WTC11 (cell line): ENCODE results near the gene ZNF366.

ENCODE experiments used
- ATF1 ChIP-seq: sonication (generic); formaldehyde crosslinking; IDR thresholded peaks from 2 replicates; pipeline ENCODE4 v1.8.1; 2023; ENCODE audit warnings: mild to moderate bottlenecking, moderate library complexity, missing genetic modification reagents
- CREB1 ChIP-seq: sonication (generic); formaldehyde crosslinking; IDR thresholded peaks from 2 replicates; pipeline ENCODE4 v1.8.0; 2023; ENCODE audit warnings: mild to moderate bottlenecking, missing genetic modification reagents
- CREM ChIP-seq: sonication (generic); formaldehyde crosslinking; IDR thresholded peaks from 2 replicates; pipeline ENCODE4 v1.8.1; 2022; ENCODE audit warnings: mild to moderate bottlenecking, missing genetic modification reagents, moderate library complexity
- IRF2 ChIP-seq: sonication (generic); formaldehyde crosslinking; IDR thresholded peaks from 2 replicates; pipeline ENCODE4 v1.8.0; 2022; ENCODE audit warnings: low read depth, missing genetic modification reagents, borderline replicate concordance
- NR1H2 ChIP-seq: sonication (generic); formaldehyde crosslinking; IDR thresholded peaks from 2 replicates; pipeline ENCODE4 v1.9.0; 2021; ENCODE audit warnings: mild to moderate bottlenecking, moderate library complexity, missing genetic modification reagents
- TF ChIP-seq, protein P1 (sequence below): fragments of 200-600 bp; IDR thresholded peaks from 2 replicates; pipeline ENCODE4 v1.8.0; 2022; ENCODE audit warnings: antibody characterized with exemption
- TF ChIP-seq, protein P2 (sequence below): sonication (generic); formaldehyde crosslinking; IDR thresholded peaks from 2 replicates; pipeline ENCODE4 v1.8.1; 2023; ENCODE audit warnings: mild to moderate bottlenecking, moderate library complexity, missing genetic modification reagents
- TF ChIP-seq, protein P3 (sequence below): sonication (generic); formaldehyde crosslinking; IDR thresholded peaks from 2 replicates; pipeline ENCODE4 v1.8.1; 2023; ENCODE audit warnings: mild to moderate bottlenecking, missing genetic modification reagents, moderate library complexity
- TF ChIP-seq, protein P4 (sequence below): sonication (generic); formaldehyde crosslinking; conservative IDR thresholded peaks from 2 replicates; pipeline ENCODE4 v1.8.1; 2022; ENCODE audit warnings: mild to moderate bottlenecking, missing genetic modification reagents
- TF ChIP-seq, protein P5 (sequence below): sonication (generic); formaldehyde crosslinking; IDR thresholded peaks from 2 replicates; pipeline ENCODE4 v1.8.0; 2022; ENCODE audit warnings: missing genetic modification reagents

DNA sequence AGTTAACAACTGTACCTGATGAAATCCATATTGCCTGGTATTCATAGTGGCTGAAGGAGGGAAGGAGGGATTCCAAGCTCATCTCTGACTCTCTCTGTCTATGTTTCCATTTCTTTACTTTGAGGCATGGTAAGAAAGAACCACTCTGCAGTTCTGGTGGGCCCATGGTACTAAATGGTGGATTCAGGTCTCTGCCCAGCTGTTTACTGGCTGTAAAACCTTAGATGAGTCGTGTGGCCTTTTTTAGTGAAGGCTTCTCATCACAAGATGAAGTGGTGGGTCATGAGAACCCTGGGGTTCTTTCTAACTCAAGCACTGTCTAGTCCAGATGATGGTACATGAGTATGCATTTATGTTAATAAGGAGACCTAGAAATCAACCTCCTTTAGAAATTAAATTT is 49.7 kb downstream of the ZNF366 start:
- TF ChIP-seq, protein P1, sequence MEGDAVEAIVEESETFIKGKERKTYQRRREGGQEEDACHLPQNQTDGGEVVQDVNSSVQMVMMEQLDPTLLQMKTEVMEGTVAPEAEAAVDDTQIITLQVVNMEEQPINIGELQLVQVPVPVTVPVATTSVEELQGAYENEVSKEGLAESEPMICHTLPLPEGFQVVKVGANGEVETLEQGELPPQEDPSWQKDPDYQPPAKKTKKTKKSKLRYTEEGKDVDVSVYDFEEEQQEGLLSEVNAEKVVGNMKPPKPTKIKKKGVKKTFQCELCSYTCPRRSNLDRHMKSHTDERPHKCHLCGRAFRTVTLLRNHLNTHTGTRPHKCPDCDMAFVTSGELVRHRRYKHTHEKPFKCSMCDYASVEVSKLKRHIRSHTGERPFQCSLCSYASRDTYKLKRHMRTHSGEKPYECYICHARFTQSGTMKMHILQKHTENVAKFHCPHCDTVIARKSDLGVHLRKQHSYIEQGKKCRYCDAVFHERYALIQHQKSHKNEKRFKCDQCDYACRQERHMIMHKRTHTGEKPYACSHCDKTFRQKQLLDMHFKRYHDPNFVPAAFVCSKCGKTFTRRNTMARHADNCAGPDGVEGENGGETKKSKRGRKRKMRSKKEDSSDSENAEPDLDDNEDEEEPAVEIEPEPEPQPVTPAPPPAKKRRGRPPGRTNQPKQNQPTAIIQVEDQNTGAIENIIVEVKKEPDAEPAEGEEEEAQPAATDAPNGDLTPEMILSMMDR, result no peak
- TF ChIP-seq CREM (CRISPR knock-in tag) (no peak), NR1H2 (CRISPR knock-in tag) (no peak), IRF2 (CRISPR knock-in tag) (no peak), CREB1 (CRISPR knock-in tag) (no peak), ATF1 (CRISPR knock-in tag) (no peak)
- TF ChIP-seq, protein P2, sequence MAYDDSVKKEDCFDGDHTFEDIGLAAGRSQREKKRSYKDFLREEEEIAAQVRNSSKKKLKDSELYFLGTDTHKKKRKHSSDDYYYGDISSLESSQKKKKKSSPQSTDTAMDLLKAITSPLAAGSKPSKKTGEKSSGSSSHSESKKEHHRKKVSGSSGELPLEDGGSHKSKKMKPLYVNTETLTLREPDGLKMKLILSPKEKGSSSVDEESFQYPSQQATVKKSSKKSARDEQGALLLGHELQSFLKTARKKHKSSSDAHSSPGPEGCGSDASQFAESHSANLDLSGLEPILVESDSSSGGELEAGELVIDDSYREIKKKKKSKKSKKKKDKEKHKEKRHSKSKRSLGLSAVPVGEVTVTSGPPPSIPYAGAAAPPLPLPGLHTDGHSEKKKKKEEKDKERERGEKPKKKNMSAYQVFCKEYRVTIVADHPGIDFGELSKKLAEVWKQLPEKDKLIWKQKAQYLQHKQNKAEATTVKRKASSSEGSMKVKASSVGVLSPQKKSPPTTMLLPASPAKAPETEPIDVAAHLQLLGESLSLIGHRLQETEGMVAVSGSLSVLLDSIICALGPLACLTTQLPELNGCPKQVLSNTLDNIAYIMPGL (CRISPR knock-in tag), result no peak
- TF ChIP-seq, protein P3, sequence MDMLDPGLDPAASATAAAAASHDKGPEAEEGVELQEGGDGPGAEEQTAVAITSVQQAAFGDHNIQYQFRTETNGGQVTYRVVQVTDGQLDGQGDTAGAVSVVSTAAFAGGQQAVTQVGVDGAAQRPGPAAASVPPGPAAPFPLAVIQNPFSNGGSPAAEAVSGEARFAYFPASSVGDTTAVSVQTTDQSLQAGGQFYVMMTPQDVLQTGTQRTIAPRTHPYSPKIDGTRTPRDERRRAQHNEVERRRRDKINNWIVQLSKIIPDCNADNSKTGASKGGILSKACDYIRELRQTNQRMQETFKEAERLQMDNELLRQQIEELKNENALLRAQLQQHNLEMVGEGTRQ (CRISPR knock-in tag), result no peak
- TF ChIP-seq, protein P4, sequence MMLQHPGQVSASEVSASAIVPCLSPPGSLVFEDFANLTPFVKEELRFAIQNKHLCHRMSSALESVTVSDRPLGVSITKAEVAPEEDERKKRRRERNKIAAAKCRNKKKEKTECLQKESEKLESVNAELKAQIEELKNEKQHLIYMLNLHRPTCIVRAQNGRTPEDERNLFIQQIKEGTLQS (CRISPR knock-in tag), result no peak
- TF ChIP-seq, protein P5, sequence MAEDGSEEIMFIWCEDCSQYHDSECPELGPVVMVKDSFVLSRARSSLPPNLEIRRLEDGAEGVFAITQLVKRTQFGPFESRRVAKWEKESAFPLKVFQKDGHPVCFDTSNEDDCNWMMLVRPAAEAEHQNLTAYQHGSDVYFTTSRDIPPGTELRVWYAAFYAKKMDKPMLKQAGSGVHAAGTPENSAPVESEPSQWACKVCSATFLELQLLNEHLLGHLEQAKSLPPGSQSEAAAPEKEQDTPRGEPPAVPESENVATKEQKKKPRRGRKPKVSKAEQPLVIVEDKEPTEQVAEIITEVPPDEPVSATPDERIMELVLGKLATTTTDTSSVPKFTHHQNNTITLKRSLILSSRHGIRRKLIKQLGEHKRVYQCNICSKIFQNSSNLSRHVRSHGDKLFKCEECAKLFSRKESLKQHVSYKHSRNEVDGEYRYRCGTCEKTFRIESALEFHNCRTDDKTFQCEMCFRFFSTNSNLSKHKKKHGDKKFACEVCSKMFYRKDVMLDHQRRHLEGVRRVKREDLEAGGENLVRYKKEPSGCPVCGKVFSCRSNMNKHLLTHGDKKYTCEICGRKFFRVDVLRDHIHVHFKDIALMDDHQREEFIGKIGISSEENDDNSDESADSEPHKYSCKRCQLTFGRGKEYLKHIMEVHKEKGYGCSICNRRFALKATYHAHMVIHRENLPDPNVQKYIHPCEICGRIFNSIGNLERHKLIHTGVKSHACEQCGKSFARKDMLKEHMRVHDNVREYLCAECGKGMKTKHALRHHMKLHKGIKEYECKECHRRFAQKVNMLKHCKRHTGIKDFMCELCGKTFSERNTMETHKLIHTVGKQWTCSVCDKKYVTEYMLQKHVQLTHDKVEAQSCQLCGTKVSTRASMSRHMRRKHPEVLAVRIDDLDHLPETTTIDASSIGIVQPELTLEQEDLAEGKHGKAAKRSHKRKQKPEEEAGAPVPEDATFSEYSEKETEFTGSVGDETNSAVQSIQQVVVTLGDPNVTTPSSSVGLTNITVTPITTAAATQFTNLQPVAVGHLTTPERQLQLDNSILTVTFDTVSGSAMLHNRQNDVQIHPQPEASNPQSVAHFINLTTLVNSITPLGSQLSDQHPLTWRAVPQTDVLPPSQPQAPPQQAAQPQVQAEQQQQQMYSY (CRISPR knock-in tag), result no peak
